HepG2 (cell line): ENCODE data around the gene ZNF665. TPM values are rescaled to one million over a fixed set of nuclear protein-coding genes. Genes with fewer than 3 reads are reported as not detected.
"Not testable (repeated sequence)": the region's sequence is repeated elsewhere in the genome, so short reads cannot be mapped to it uniquely, and the experiment has no call there.

Experiments used
- ATAC-seq: fragments of 200-7000 bp; cut with Tn5 transposase; 3 replicates; pipeline ENCODE4 v1.9.1; 2020; ENCODE audit warnings: mild to moderate bottlenecking, moderate library complexity
- BruUV-seq: library from RNA; stranded (reverse); fragments of 400-500 nt; replicated peaks from 2 replicates; lab custom pipeline; 2021; lab: Mats Ljungman, UMichigan
- CTCF ChIA-PET: fragments of 300-600 bp; formaldehyde crosslinking; extraction: SDS; loops from one replicate; lab custom pipeline; 2021; ENCODE audit warnings: low total read pairs, inconsistent platforms, low intra/inter-chr PET ratio; lab: Yijun Ruan, JAX
- POLR2A ChIA-PET: fragments of 350-600 bp; sonication (Branson Sonifier 250); formaldehyde crosslinking; loops from one replicate; lab custom pipeline; 2020; ENCODE audit warnings: antibody characterized with exemption, inconsistent platforms; lab: Yijun Ruan, JAX
- DNase-seq: peaks from one replicate; pipeline ENCODE4 v3.0.0-alpha.2; 2015; ENCODE audit warnings: low spot score
- FAIRE-seq: peaks from 3 replicates; lab custom pipeline; 2011; peaks lifted over from hg19 to GRCh38; lab: Jason Lieb, UNC
- H2AFZ ChIP-seq: one replicate; pipeline ENCODE4 v1.6.1; 2011; ENCODE audit warnings: low read length, inconsistent platforms
- H3K27ac ChIP-seq: fragments of 300-600 bp; 3 replicates; pipeline ENCODE4 v1.8.0; 2011; ENCODE audit warnings: mixed run types, mild to moderate bottlenecking, mixed read lengths, low read length, inconsistent platforms; ENCODE audit not compliant: insufficient read depth; ENCODE audit errors: extremely low read length
- H3K27me3 ChIP-seq, 2 experiments: fragments of 200-600 bp in 1 of 2; 2 replicates in 1 of 2; 3 replicates in 1 of 2; pipeline versions ENCODE4 v1.6.0 to v1.8.0; 2011; ENCODE audit warnings: low read length in 2 of 2, mild to moderate bottlenecking in 2 of 2, moderate library complexity in 2 of 2, inconsistent platforms in 1 of 2; ENCODE audit not compliant: insufficient read depth in 2 of 2, control insufficient read depth in 1 of 2
- H3K36me3 ChIP-seq, 2 experiments: fragments of 200-600 bp in 1 of 2; replicated peaks in 1 of 2; 2 replicates in 1 of 2; 3 replicates in 1 of 2; pipeline versions ENCODE4 v1.5.1 to v1.8.0; 2011; ENCODE audit warnings: low read length in 2 of 2, inconsistent platforms in 1 of 2; ENCODE audit not compliant: insufficient read depth in 2 of 2, control insufficient read depth in 1 of 2
- H3K4me1 ChIP-seq: 2 replicates; pipeline ENCODE4 v1.5.1; 2012; ENCODE audit warnings: low read length, inconsistent platforms; ENCODE audit not compliant: insufficient read depth
- H3K4me2 ChIP-seq: 2 replicates; pipeline ENCODE4 v1.6.0; 2011; ENCODE audit warnings: low read depth, low read length, inconsistent platforms
- H3K4me3 ChIP-seq, 3 experiments: fragments of 200-600 bp in 1 of 3; sonication (generic), shearing (Covaris generic) in 1 of 3; replicated peaks in 1 of 3; 2 replicates each; pipeline ENCODE4 v1.5.1; 2011 to 2016; ENCODE audit warnings: low read length in 3 of 3, inconsistent platforms in 2 of 3, low read depth in 2 of 3, mild to moderate bottlenecking in 2 of 3, control low read depth in 1 of 3, mixed read lengths in 1 of 3; ENCODE audit not compliant: insufficient read depth in 1 of 3
- H3K79me2 ChIP-seq: one replicate; pipeline ENCODE4 v1.6.1; 2011; ENCODE audit warnings: low read length, inconsistent platforms; ENCODE audit not compliant: insufficient read depth
- H3K9ac ChIP-seq: 2 replicates; pipeline ENCODE4 v1.6.0; 2011; ENCODE audit warnings: mild to moderate bottlenecking, low read depth, low read length, inconsistent platforms; ENCODE audit not compliant: insufficient read depth
- H3K9me3 ChIP-seq: 2 replicates; pipeline ENCODE4 v1.5.1; 2012; ENCODE audit warnings: mild to moderate bottlenecking, low read length
- H4K20me1 ChIP-seq: 2 replicates; pipeline ENCODE4 v1.6.0; 2011; ENCODE audit warnings: inconsistent platforms, mild to moderate bottlenecking, low read length, moderate library complexity; ENCODE audit not compliant: insufficient read depth
- CTCF ChIP-seq: sonication (generic); formaldehyde crosslinking; IDR thresholded peaks from 2 replicates; pipeline ENCODE4 v1.5.0; 2020; ENCODE audit warnings: mild to moderate bottlenecking, missing genetic modification reagents, moderate library complexity
- STAG1 ChIP-seq: sonication (generic); formaldehyde crosslinking; IDR thresholded peaks from 2 replicates; pipeline ENCODE4 v1.4.0; 2020; ENCODE audit warnings: missing genetic modification reagents
- ZNF143 ChIP-seq: sonication (generic); formaldehyde crosslinking; IDR thresholded peaks from 2 replicates; pipeline ENCODE4 v1.4.0; 2020; ENCODE audit warnings: missing genetic modification reagents
- WGBS: methylation state at CpG from one replicate; pipeline ENCODE4 v1.1.6; 2017; ENCODE audit warnings: low lambda C conversion rate; 5-methylcytosine and 5-hydroxymethylcytosine counted together
- in situ Hi-C: cut with HindIII; loops from 2 replicates; pipeline ENCODE4 v1.10.0; 2017; ENCODE audit warnings: low pct_unique_long_range_greater_than_20kb; ENCODE audit not compliant: extremely low pct_ligation_motif_present
- intact Hi-C: fragments of 100-400 bp; cut with micrococcal nuclease; formaldehyde crosslinking; loops from one replicate; pipeline ENCODE4 v1.10.0; 2022; ENCODE audit not compliant: unreplicated experiment
- polyA plus RNA-seq, 8 experiments: library from polyadenylated mRNA; depleted of rRNA in 3 of 8; stranded (reverse) in 7 of 8; unstranded in 1 of 8; fragments of >200 nt; fragmentation: Illumina TruSeq in 4 of 8; extraction: Trizol in 4 of 8; gene quantifications; 2 replicates each; pipeline versions ENCODE4 v1.2.1 to v1.2.3, GENCODE V29; 2011 to 2016; ENCODE audit warnings: low read depth in 4 of 8, missing spikeins in 1 of 8, mixed read lengths in 1 of 8; ENCODE audit not compliant: insufficient read depth in 1 of 8
- total RNA-seq, 5 experiments: library from RNA; depleted of rRNA; stranded (reverse); fragments of >200 nt; fragmentation: Illumina TruSeq; extraction: Trizol; gene quantifications; 2 replicates each; pipeline ENCODE4 v1.2.3, GENCODE V29; 2016; ENCODE audit warnings: low read depth in 1 of 5

Gene ZNF665
- total and polyA plus RNA-seq, 2 of the 13 experiments (the other 11 are each of a cell fraction or from before 2014, with no cell fraction given), result 0.45 to 0.49 TPM

- Histone ChIP-seq H3K27me3 (no peaks in the 10 kb centered on the region), H3K79me2 (no peaks in the 10 kb centered on the region), H3K9ac (no peak overlapping the region), H2AFZ (no peak overlapping the region), H3K36me3 (no peaks in the 10 kb centered on the region), H3K4me1 (no peaks in the 10 kb centered on the region), H3K4me3 (no peak overlapping the region), H3K27ac (no peak overlapping the region), H4K20me1 (no peaks in the 10 kb centered on the region), H3K9me3 (peaks cover 27% of the 10 kb centered on the region), H3K4me2 (no peak overlapping the region)
- in situ Hi-C loops, result loop anchor here (25.0 kb wide), 1 partner anchor 547 kb away; no protein-coding TSS in a partner anchor
- 41% methylated on average over 3 of the region's 3 CpGs for WGBS
- intact Hi-C loops, result no loop called here
- ATAC-seq, result no peak
- ChIA-PET POLR2A (no interaction called here), CTCF (no interaction called here)
- no peak for FAIRE-seq
- no peak for TF ChIP-seq ZNF143
- DNase-seq, result no peak
- BruUV-seq, result no TSS peak
Measured at GRCh38 chr19:53190253-53190652, 2.9 kb downstream of the ZNF665 start.

- TF ChIP-seq STAG1 (peak; percentile 43; the same call in 1 of the 2 replicates), CTCF (CRISPR knock-in tag) (peak; percentile 37)
- DNase-seq, H3K36me3 ChIP-seq, H3K4me1 ChIP-seq, H2AFZ ChIP-seq, H3K27me3 ChIP-seq, H3K4me2 ChIP-seq, H3K79me2 ChIP-seq, intact Hi-C loops, FAIRE-seq, H3K27ac ChIP-seq, H3K9ac ChIP-seq, H3K4me3 ChIP-seq, ATAC-seq, BruUV-seq, CTCF ChIA-PET, POLR2A ChIA-PET, H4K20me1 ChIP-seq: not testable (repeated sequence)
- peaks cover 28% of the 10 kb centered on the region for H3K9me3 ChIP-seq
- in situ Hi-C loops, result loop anchor here (25.0 kb wide), 1 partner anchor 548 kb away; no protein-coding TSS in a partner anchor
- WGBS, result 52% methylated on average over 12 of the region's 16 CpGs
Measured at GRCh38 chr19:53189691-53190198, 3.4 kb downstream of the ZNF665 start.
